Smooth muscle cell (in vitro differentiated cells): Measurements from ENCODE around the gene RAB44. TPM values are rescaled to one million over a fixed set of nuclear protein-coding genes. Genes with fewer than 3 reads are reported as not detected.

Source experiments
- DNase-seq: peaks from one replicate; lab custom pipeline; 2025; ENCODE audit not compliant: unreplicated experiment; lab: John Stamatoyannopoulos, UW
- H2AFZ ChIP-seq: fragments of 200-600 bp; sonication (generic); 2 replicates; pipeline ENCODE4 v1.6.0; 2016; ENCODE audit warnings: antibody characterized with exemption, low read depth, mild to moderate bottlenecking
- H3F3A ChIP-seq: fragments of 200-600 bp; sonication (generic); 2 replicates; pipeline ENCODE4 v1.6.0; 2017; ENCODE audit warnings: antibody characterized with exemption, low read depth
- H3K27ac ChIP-seq: fragments of 200-600 bp; sonication (generic); 2 replicates; pipeline ENCODE4 v1.5.1; 2016; ENCODE audit warnings: low read depth, mild to moderate bottlenecking
- H3K27me3 ChIP-seq: fragments of 200-600 bp; sonication (generic); 2 replicates; pipeline ENCODE4 v1.6.1; 2016; ENCODE audit warnings: low read depth, mild to moderate bottlenecking
- H3K36me3 ChIP-seq: fragments of 200-600 bp; sonication (generic); 2 replicates; pipeline ENCODE4 v1.5.1; 2016; ENCODE audit warnings: low read depth
- H3K4me1 ChIP-seq: fragments of 200-600 bp; sonication (generic); 2 replicates; pipeline ENCODE4 v1.5.1; 2016; ENCODE audit warnings: low read depth
- H3K4me2 ChIP-seq: fragments of 200-600 bp; sonication (generic); 2 replicates; pipeline ENCODE4 v1.6.0; 2016; ENCODE audit warnings: mild to moderate bottlenecking
- H3K4me3 ChIP-seq: fragments of 200-600 bp; sonication (generic); 2 replicates; pipeline ENCODE4 v1.5.1; 2016; ENCODE audit warnings: mild to moderate bottlenecking
- H3K79me2 ChIP-seq: fragments of 200-600 bp; sonication (generic); 2 replicates; pipeline ENCODE4 v1.6.0; 2016; ENCODE audit warnings: low read depth, mild to moderate bottlenecking
- H3K9ac ChIP-seq: fragments of 200-600 bp; sonication (generic); 2 replicates; pipeline ENCODE4 v1.6.0; 2016; ENCODE audit warnings: low read depth
- H3K9me3 ChIP-seq: fragments of 200-600 bp; sonication (generic); replicated peaks from 2 replicates; pipeline ENCODE4 v1.5.1; 2016; ENCODE audit warnings: low read depth
- H4K20me1 ChIP-seq: fragments of 200-600 bp; sonication (generic); 2 replicates; pipeline ENCODE4 v1.6.0; 2016; ENCODE audit warnings: low read depth
- WGBS: methylation state at CpG from one replicate; pipeline ENCODE4 v1.1.7; 2016; ENCODE audit warnings: low lambda C conversion rate; 5-methylcytosine and 5-hydroxymethylcytosine counted together
- polyA plus RNA-seq: library from polyadenylated mRNA; unstranded; fragments of >200 nt; fragmentation: Nextera tagmentation; extraction: Ambion mirVana; gene quantifications from 2 replicates; pipeline ENCODE4 v1.2.1, GENCODE V29; 2016
- total RNA-seq: library from RNA; depleted of rRNA; stranded (reverse); fragments of >200 nt; gene quantifications from 2 replicates; pipeline ENCODE4 v1.2.3, GENCODE V29; 2014
- TF ChIP-seq, protein P1 (sequence below): fragments of 200-600 bp; sonication (generic); IDR thresholded peaks from 2 replicates; pipeline ENCODE4 v1.5.1; 2017; ENCODE audit warnings: borderline replicate concordance, mild to moderate bottlenecking, antibody characterized with exemption; ENCODE audit not compliant: insufficient read depth, poor library complexity, severe bottlenecking

The RAB44 gene, protein sequence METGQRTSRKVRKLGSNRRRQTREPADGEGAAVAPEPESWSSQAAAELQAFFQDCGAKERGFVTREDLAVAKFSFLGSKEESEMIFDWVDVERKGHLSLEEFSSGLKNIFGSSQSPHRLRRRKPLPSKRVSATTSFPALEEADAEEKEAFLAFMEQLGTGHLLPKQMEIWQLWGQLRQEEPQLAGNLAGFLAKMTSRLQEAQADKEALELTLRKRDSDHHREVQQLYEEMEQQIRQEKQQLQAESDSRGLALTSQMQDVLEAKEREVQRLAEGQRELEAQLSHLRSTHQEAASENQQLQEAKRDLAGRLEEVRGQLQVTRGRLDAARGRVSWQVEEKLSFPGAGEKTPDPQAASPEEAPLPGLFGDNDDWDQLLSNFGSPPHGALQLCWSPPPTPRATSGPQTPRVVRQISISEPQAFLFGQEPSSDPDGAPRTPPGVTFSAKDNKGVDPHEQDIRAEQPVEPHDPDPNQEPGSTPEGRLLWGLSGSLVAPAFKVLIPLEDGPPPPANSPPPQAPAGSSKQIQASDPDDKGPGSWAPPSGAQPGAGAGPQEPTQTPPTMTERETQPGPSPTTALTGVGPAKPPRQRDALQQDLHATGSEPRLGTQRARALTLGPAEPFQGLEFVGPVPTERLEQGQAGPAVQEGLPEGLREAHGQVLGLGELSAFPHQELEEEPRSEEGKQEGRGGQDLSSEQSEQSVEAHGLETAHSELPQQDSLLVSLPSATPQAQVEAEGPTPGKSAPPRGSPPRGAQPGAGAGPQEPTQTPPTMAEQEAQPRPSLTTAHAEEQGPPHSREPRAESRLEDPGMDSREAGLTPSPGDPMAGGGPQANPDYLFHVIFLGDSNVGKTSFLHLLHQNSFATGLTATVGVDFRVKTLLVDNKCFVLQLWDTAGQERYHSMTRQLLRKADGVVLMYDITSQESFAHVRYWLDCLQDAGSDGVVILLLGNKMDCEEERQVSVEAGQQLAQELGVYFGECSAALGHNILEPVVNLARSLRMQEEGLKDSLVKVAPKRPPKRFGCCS
- total RNA-seq (not detected in 2 replicates), polyA plus RNA-seq (0.03 and 0.17 TPM in 2 replicates)

DNA sequence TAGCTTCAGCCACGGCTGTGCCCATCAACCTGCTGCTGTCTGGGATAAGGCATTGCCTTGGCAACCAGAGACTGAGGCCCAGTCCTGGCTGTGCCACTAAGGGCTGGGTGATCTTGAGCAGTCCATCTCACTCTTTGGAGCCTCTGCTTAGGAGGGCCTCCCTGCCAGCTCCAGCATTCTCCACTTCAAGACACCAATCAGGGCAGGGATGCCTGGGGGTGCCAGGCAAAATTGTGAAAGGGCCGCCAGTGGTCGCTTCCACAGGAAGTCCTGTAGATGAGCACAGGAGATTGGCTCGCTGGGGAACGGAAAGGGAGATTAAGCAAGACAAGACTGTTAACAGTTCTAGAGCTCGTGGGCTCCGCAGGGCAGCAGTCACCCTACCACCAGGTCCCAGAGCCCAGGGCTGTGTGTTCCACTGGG, at the start of gene RAB44:
TSS of gene RAB44 (plus strand) at position 346 of the 423 bp plus-strand sequence. CDS start 6,410 bp downstream, outside the sequence.
- Histone ChIP-seq H3K4me2 (no peak within 1 kb of the TSS), H4K20me1 (no peaks in the 10 kb centered on the region), H3K9me3 (no peaks in the 10 kb centered on the region), H3K27ac (no peak within 1 kb of the TSS), H3K79me2 (no peaks in the 10 kb centered on the region), H3K4me1 (no peaks in the 10 kb centered on the region), H3K27me3 (no peaks in the 10 kb centered on the region), H3K9ac (no peak within 1 kb of the TSS), H3K4me3 (no peak within 1 kb of the TSS), H3K36me3 (no peaks in the 10 kb centered on the region), H2AFZ (no peak within 1 kb of the TSS), H3F3A (no peaks in the 10 kb centered on the region)
- DNase-seq: no peak
- WGBS: 74% methylated on average over 7 of the region's 7 CpGs
- TF ChIP-seq, protein P1, sequence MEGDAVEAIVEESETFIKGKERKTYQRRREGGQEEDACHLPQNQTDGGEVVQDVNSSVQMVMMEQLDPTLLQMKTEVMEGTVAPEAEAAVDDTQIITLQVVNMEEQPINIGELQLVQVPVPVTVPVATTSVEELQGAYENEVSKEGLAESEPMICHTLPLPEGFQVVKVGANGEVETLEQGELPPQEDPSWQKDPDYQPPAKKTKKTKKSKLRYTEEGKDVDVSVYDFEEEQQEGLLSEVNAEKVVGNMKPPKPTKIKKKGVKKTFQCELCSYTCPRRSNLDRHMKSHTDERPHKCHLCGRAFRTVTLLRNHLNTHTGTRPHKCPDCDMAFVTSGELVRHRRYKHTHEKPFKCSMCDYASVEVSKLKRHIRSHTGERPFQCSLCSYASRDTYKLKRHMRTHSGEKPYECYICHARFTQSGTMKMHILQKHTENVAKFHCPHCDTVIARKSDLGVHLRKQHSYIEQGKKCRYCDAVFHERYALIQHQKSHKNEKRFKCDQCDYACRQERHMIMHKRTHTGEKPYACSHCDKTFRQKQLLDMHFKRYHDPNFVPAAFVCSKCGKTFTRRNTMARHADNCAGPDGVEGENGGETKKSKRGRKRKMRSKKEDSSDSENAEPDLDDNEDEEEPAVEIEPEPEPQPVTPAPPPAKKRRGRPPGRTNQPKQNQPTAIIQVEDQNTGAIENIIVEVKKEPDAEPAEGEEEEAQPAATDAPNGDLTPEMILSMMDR: no peak

DNA sequence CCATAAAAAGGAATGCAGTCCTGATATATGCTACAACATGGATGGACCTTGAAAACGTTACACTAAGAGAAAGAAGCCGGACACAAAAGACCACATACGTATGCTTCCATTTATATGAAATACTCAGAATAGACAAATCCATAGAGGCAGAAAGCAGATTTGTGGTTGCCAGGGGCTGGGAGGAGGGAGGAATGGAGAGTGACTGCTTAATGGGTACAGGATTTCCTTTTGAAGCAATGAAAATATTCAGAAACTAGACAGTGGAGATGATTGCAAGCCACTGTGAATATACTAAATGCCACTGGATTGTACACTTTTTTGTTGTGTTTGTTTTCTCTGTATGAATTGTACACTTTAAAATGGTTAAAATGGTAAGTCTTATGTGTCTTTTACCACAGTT, 48.5 kb upstream of the RAB44 start:
- Histone ChIP-seq H3K27me3 (no peaks in the 10 kb centered on the region), H2AFZ (peak overlapping the region; percentile 26), H4K20me1 (no peaks in the 10 kb centered on the region), H3K9me3 (no peaks in the 10 kb centered on the region), H3K27ac (peak overlapping the region; percentile 62), H3K4me2 (peak overlapping the region; percentile 32), H3K36me3 (no peaks in the 10 kb centered on the region), H3F3A (no peaks in the 10 kb centered on the region), H3K9ac (no peak overlapping the region), H3K4me3 (no peak overlapping the region), H3K4me1 (peaks cover 18% of the 10 kb centered on the region), H3K79me2 (no peaks in the 10 kb centered on the region)
- DNase-seq: no peak
- 93% methylated on average over 3 of the region's 3 CpGs for WGBS
- TF ChIP-seq, protein P1: no peak

DNA sequence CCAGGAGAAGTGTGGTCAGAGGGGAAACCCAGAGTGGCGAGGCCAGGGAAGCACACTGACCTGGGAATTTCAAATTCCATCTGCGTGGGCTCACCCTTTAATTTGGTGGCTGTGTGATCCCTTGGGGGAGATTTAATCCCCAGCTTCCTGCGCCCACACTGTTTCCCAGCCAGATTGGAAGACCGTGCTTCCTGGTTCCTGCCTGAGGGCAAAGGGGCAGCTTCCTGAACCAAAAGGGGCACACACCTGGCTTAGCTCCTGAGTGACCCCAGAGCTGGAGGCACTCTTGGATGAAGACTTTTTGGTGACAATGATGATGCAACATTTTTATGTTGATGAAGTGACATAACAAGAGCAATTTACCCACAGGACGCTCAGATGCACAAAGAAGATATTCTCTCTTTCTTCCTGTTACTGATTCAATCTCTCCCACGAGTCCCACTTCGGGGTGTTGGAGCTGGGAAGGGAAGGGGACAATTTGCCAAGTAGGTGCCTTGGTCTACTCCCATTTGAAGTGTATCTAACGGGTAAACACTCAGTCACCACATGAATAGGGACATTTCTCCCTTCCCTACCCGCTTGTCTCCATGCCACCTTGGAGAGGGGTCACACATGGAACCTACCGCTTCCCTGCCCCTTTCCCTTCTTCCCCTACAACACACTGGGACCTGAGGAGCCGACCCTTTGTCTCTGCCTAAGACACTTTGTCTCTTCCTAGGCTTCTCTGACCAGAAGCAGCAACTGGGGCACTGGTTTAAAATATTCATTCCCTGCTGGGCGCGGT, 47.7 kb upstream of the RAB44 start:
- Histone ChIP-seq H3K4me3 (no peak overlapping the region), H3K27ac (peak overlapping the region; percentile 62), H4K20me1 (no peaks in the 10 kb centered on the region), H3K4me2 (peak overlapping the region; percentile 32), H3K9ac (no peak overlapping the region), H3F3A (no peaks in the 10 kb centered on the region), H2AFZ (peak overlapping the region; percentile 26), H3K9me3 (no peaks in the 10 kb centered on the region), H3K79me2 (no peaks in the 10 kb centered on the region), H3K36me3 (no peaks in the 10 kb centered on the region), H3K4me1 (peaks cover 18% of the 10 kb centered on the region), H3K27me3 (no peaks in the 10 kb centered on the region)
- DNase-seq: no peak
- TF ChIP-seq, protein P1: no peak
- WGBS: 46% methylated on average over 13 of the region's 13 CpGs
